GM21526 (cell line): ENCODE results near the gene SHC3.

ENCODE experiments used
- ATAC-seq: cut with Tn5 transposase; IDR thresholded peaks from one replicate; pipeline ENCODE4 v1.9.1; 2021; ENCODE audit warnings: moderate library complexity; ENCODE audit not compliant: unreplicated experiment, low FRiP score

Gene SHC3

GRCh38 chr9:89008055-89008743 lies 170.4 kb downstream of the SHC3 start:
- ATAC-seq: no peak

- no peak for ATAC-seq
Measured at GRCh38 chr9:89006996-89007967, 171.3 kb downstream of the SHC3 start.

- no peak for ATAC-seq
Measured at GRCh38 chr9:89006267-89006666, 172.4 kb downstream of the SHC3 start.

GRCh38 chr9:89005323-89005722 lies 173.3 kb downstream of the SHC3 start:
- no peak for ATAC-seq

- no peak for ATAC-seq
Measured at GRCh38 chr9:89002987-89003386, 175.6 kb downstream of the SHC3 start.

- ATAC-seq: no peak
Measured at GRCh38 chr9:89001917-89002540, 176.6 kb downstream of the SHC3 start.

GRCh38 chr9:89000973-89001916 lies 177.4 kb downstream of the SHC3 start:
- ATAC-seq: no peak

- no peak for ATAC-seq
Measured at GRCh38 chr9:89000371-89000781, 178.2 kb downstream of the SHC3 start.

GRCh38 chr9:88998911-88999310 lies 179.7 kb downstream of the SHC3 start:
- no peak for ATAC-seq

- no peak for ATAC-seq
Measured at GRCh38 chr9:88998503-88998902, 180.1 kb downstream of the SHC3 start.

- ATAC-seq: no peak
Measured at GRCh38 chr9:88997646-88998045, 181.0 kb downstream of the SHC3 start.

GRCh38 chr9:88996921-88997235 lies 181.7 kb downstream of the SHC3 start:
- ATAC-seq: no peak

- no peak for ATAC-seq
Measured at GRCh38 chr9:88996046-88996920, 182.3 kb downstream of the SHC3 start.

- no peak for ATAC-seq
Measured at GRCh38 chr9:88995627-88996026, 183.0 kb downstream of the SHC3 start.

GRCh38 chr9:88995200-88995577 lies 183.4 kb downstream of the SHC3 start:
- no peak for ATAC-seq

- no peak for ATAC-seq
Measured at GRCh38 chr9:88994469-88995199, 184.0 kb downstream of the SHC3 start.

GRCh38 chr9:88993871-88994460 lies 184.7 kb downstream of the SHC3 start:
- no peak for ATAC-seq

GRCh38 chr9:88993327-88993726 lies 185.3 kb downstream of the SHC3 start:
- no peak for ATAC-seq
